ENCODE data around the gene TMX4.

DNA sequence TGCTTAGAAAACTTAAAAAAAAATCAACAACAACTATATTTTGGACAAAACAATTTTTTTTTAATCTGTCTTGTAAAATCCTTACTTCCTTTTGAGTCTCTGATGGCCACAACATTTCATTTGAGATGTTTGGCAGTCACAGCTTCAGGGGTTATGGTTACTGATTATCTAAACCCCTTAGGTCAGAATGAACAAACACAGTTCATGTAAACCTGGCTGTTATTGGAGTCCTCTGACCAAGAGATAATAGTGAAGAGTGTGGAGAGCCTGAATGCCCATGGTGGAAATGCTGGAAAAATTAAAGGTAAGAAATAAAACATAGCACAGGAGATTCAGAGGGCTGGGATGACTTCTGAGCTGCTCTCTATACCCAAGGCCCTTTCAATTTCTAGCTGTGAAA, 38.2 kb downstream of the TMX4 start:
- TF ChIP-seq, protein P1, sequence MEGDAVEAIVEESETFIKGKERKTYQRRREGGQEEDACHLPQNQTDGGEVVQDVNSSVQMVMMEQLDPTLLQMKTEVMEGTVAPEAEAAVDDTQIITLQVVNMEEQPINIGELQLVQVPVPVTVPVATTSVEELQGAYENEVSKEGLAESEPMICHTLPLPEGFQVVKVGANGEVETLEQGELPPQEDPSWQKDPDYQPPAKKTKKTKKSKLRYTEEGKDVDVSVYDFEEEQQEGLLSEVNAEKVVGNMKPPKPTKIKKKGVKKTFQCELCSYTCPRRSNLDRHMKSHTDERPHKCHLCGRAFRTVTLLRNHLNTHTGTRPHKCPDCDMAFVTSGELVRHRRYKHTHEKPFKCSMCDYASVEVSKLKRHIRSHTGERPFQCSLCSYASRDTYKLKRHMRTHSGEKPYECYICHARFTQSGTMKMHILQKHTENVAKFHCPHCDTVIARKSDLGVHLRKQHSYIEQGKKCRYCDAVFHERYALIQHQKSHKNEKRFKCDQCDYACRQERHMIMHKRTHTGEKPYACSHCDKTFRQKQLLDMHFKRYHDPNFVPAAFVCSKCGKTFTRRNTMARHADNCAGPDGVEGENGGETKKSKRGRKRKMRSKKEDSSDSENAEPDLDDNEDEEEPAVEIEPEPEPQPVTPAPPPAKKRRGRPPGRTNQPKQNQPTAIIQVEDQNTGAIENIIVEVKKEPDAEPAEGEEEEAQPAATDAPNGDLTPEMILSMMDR (IDR thresholded peaks at IDR 0.05): no peak
- TF ChIP-seq EP300 (IDR thresholded peaks at IDR 0.05) (no peak), POLR2A (IDR thresholded peaks at IDR 0.05) (no peak)

Data from tibial nerve (tissue), 4 donors.